ENCODE measurements around the gene SYNRG.
"Not testable (repeated sequence)": the region's sequence is repeated elsewhere in the genome, so short reads cannot be mapped to it uniquely, and the experiment has no call there.

SYNRG gene

DNA sequence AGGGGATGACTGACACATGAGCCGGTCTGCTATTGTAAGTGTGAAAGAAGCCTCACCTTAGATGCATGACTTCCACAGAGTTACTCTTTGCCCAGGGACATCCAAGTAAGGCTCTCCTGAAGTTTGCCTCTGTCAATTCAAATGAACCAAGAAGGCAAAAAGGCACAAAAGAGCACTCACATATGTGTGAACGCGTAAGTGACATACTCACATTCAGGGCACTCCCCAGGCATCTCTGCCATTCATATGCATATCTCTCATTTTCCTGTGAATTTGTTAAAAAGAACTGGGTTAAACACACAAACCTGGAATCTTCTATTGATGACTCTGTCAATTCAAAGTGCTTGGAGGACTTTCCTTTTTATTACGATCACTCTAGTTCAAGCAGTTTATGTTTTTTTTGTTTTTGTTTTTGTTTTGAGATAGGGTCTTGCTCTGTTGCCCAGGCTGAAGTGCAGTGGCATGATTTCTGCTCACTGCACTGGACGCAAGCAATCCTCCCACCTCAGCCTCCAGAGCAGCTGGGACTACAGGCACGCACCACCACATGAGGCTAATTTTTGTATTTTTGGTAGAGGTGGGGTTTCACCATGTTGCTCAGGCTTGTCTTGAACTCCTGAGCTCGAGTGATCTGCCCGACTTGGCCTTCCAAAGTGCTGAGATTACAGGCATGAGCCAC is 70.1 kb downstream of the SYNRG start:
- DNase-seq (ENCODE audit: low spot score) = no peak

DNA sequence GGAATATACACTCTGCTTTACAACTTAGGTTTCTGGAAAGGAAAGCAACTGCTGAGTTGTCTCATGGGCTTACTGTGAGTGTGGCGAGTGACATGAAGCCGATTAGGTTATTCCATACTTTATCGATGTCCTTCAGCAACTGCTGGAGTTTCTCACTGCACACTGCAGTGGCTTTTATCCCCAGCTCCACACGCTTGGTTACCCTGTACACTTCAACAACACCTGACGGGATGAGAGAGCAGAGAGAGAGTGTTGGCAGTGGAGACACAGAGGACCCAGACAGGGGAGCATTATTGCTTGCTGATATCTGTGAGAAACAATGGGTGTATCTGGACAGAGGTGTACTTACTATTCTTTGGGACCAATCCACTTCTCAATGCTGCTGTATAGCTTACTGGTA is 73.3 kb downstream of the SYNRG start:
- no peak for DNase-seq (ENCODE audit: low spot score)

DNA sequence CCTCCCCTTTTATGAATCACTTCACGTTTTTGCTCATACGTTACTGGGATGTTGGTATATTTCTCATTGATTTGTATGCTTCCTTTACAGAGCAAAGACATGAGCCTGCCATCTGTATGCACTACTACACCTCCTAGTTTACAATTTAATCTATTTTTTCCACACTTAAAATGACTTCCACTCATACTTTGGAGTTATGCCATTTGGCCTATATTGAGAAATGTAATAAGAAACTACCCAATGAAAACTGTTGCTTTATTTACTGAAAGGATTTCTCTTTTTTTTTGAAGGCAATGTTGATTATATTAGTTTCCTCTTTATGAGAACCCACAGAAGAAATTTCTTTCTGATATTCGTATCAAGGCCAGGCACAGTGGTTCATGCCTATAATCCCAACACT is 76.5 kb downstream of the SYNRG start:
- DNase-seq (ENCODE audit: low spot score) = no peak

DNA sequence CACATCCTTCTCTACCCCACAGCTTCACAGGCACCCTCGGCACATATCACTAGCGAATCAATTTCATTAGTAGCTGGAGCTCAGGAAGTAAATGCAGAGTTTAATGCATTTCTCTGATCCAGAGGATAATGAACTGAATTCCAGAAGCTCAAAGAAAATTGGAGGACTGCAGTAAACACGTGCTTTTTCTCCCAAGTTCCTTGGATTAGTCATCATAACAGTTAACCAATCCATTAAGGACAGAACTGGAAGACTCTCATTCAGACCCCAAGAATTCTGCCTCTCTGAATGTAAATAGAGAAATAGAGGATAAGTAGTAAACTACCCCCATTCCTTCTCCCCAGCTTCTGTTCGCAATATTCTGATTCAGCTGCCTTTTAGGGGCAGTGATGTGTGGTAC is 78.8 kb downstream of the SYNRG start:
- DNase-seq (ENCODE audit: low spot score) = no peak

DNA sequence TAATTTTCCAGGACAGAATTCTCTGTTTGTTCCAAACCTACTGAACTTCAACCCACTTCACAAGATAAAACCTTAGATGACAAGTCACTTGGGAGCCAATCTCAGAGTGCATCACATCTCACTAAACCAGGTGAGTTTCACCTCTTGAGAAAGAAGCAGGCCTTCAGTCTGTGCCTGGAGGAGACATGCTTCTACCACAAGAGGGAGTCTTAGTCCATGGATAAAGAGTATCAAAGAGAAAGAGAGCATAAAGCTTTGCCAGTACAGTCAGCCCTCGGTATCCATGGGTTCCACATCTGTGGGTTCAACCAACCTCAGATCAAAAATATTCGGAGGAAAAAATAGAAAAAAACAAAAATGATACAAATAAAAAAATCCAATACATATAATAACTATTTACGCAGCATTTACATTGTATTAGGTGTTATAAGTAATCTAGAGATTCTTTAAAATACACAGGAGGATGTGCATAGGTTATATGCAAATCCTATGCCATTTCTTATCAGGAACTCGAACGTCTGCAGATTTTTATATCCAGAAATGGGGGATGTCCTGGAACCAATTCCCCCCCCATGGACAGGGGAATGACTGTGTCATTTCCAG is 81.9 kb downstream of the SYNRG start:
- DNase-seq (ENCODE audit: low spot score) = no peak

DNA sequence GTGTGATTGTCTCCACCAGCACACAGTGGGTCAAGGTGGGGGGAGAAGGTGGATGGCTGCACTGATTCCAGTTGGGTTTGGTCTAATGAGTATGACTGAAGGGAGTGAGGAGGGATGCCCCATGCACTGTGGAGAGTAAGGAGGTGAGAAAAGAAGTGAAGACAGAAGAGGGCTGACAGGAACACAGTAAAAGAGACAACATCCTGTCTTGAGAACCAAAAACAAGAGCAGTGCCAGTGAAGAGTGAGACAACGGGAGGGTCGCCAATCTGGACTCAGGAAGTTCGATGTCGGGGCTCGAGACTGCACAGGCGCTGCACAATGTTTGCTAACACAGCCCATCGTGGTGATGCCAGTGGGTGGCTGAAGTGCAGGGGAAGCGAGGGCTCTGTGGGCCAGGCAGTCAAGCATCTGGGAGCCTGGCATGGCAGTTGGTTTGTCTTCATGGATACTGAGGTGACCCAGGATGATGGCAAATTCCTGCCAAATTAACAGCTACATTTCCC is 85.5 kb downstream of the SYNRG start:
- DNase-seq (ENCODE audit: low spot score) = no peak

DNA sequence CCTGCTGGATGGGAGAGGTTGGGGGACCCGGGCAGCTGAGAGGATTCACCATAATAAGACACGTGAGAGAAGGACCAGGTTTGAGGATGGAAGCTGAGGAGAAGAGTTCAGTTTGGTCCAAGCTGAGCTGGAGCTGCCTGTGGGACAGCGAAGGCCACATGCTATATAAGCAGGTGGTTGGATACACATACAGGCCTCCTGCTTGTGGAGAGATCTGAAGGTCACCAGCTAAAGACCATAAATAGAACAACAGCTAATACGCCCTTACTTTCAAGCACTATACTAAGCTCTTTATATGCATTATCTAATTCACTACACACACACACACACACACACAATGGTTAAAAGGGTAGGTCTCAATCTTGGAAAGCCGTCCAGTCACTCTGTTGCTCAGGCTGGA is 87.4 kb downstream of the SYNRG start:
- DNase-seq (ENCODE audit: low spot score) = no peak

DNA sequence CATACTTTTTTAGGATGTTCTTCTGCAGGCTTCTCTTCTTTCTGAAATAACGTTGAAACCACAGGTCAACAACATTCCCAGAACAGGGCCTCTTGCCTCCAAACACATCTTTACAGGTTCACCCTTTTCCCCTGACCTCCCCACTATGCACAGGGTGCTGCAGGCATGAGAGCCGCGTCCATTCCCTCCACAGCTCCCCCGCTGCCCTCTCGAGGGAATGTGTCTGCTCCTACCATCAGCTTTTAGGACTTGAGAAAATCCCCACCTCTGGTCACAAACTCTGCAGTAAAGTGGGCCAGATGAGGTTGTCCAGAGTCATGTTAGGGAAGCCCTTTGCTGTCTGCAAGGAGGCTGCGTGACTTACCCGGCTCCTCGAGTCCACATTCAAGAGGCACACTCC is 89.0 kb downstream of the SYNRG start:
- DNase-seq (ENCODE audit: low spot score) = no peak

DNA sequence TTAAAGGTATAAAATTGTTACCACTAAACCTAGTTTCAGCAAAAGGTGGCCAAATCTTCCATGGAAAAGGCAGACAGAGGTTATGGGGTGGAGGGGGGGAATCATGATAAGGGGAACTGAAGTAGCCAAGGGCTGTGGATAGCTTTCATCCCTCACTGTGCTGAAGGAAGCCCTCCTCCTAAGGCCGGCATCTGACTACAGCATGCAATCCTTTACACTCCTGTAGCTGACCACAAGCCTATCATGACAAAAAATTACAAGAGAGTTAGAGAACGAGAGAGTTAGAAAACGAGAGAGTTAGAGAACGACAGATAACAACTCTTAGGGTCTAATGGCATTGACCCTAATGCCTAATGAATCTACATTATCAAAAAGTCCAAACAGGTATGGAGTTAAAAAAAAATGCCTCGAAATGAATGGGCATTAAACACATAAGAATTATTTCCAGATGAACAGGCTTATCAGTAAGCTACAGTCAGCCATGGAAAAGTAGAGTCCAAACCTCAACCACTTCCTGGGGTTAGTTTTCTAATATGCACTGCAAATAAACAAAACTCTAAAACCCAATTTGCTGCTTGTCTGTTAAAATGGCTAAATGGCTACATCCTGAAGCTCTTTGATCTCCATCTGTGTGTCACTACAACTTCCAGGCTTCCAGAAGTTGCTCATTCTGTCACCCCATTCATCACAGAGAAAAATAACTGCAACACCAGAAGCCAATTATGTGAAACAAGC is 89.8 kb downstream of the SYNRG start:
- DNase-seq (ENCODE audit: low spot score) = no peak

DNA sequence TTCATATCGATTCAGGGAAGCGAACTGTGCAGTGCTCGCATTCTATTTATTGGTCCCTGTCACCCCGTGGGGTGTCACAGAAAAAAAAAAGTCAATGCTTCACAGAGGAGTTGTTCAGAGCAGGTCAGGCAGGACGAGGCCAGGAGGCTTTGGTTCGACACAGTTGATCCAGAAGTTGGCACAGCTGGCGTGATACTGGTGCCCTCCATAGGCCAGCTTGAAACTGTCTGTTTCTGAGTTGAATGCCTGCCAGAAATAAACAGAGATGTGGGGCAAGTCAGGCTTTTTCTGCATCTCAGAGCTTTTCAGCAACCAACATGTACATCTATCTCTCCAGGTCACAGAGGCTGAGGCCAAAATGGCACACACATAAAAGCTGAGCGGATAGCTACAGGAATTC is 90.4 kb downstream of the SYNRG start:
- no peak for DNase-seq (ENCODE audit: low spot score)

DNA sequence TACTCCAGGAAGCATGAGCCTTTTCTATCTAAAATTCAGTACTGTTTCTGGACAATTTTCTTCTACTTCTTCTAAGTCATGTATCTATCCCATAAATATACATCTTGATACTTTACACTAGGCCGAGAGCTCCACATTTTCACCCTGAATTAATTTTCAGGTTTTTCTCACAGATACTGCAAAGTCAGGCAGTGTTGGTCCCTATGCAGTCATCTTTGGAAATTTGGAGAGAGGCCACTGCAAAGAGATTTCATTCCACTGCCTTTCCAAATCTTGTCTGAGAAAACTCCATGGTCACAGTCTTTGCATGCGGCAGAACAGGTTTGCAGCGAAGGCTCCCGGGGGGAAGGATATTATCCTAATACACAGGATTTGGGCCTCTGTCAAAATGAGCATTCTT is 91.3 kb downstream of the SYNRG start:
- DNase-seq (ENCODE audit: low spot score) = no peak

DNA sequence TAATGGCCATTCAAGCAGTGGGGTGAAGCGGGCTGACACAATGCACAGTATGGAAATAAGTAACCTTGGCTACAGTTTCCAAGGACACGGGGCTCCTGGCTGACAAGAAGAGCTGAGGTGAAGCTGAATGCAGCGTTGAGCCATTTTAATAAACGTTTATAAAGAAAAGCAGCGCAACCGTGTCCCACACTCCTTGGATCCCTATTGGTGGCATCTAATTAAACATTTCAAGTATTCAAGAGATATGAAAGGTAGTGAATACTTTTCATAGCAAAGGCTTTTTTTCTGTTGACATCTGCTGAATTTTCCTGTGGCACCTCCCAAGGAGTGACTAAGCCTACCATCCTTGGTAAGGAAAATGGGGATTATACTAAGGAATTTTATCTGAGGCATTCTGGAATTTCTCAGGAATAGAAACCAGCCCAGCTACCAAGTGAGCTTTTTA is 93.1 kb downstream of the SYNRG start:
- no peak for DNase-seq (ENCODE audit: low spot score)

DNA sequence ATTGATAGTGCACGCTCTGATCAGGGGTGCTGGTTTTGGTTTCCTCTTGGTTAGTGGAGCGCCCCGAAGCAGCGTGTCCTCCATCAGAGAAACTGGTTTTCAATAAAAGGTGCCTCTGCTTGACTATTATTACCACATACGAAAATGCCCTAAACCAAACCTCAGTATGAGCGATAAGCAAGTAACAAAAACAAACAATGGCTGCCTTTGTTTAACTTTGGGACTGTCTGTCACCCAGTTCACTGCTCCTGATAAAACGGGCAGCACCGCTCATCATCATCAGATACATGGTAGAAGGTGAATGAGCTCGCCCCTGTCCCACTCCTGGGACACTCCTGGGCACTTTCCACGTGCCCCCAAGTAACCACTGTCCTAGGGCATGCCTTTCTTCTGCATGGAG is 95.5 kb downstream of the SYNRG start:
- no peak for DNase-seq (ENCODE audit: low spot score)

DNA sequence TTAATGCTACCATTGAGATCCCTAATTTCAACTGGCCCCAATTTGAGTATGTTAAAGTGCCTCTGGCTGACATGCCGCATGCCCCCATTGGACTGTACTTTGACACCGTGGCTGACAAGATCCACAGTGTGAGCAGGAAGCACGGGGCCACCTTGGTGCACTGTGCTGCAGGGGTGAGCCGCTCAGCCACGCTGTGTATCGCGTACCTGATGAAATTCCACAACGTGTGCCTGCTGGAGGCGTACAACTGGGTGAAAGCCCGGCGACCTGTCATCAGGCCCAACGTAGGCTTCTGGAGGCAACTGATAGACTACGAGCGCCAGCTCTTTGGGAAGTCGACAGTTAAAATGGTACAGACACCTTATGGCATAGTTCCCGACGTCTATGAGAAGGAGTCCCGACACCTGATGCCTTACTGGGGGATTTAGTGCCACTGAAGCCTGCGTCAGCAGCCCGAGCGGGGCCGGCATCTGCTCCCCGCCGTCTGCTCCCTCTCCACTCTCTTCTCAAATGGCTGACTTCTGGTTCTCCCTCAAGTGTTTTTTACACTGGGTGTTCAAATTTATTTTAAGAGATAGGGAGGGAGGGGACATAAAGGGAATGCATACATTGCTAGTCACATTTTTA is 96.7 kb downstream of the SYNRG start:
- DNase-seq (ENCODE audit: low spot score) = no peak

DNA sequence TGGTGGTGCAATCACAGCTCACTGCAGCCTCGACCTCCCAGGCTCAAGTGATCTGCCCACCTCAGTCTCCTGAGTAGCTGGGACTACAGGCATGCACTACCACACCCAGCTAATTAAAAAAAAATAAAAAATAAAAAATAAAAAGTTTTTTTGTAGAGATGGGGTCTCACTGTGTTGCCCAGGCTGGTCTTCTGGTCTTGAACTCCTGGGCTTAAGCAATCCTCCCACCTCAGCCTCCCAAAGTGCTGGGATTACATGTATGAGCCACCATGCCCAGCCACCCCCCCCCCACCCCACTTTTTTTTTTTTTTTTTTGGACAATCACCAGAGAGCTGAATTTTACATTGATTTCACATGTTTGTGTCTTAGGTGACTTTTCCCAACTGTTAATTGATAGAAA is 97.6 kb downstream of the SYNRG start:
- DNase-seq (ENCODE audit: low spot score) = not testable (repeated sequence)

DNA sequence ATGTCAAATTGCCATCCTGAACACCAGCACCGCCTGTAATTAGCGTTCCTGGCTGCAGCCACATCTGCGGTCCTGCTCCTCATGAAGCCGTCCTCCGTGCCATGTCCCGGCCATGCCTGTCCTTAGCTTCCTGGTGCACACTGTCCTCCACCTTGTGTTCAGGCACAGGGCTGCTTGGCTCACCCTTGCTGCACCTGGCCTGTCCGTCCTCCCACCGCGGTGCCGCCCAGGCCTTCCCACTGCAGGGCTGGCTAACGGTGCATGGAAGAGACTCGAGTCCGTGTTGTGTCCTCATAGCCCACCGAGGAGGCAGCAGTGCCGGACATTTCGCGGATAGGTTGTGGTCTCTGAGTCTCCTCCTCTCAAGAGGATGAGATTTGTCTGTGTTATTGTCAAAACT is 99.2 kb downstream of the SYNRG start:
- no peak for DNase-seq (ENCODE audit: low spot score)

DNA sequence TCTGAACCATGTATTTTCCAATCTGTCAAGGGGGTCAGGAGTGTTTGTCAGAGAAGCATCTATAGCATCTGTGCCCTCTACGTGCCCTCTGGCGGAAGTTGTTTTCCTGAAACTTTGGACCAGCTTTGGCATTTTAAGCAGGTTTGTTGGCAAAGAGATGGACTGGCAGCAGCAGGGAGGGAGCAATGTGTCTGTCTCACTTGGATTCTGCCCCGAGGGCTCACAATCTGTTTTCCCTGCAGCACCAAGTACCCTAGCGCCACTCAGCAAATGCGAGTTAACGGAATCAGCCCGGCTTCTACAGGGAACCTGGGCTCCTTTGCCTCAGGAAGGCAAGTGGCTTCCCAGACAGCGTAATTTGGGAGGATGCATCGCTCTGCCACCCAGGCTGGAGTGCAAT is 102.1 kb downstream of the SYNRG start:
- DNase-seq (ENCODE audit: low spot score) = no peak

DNA sequence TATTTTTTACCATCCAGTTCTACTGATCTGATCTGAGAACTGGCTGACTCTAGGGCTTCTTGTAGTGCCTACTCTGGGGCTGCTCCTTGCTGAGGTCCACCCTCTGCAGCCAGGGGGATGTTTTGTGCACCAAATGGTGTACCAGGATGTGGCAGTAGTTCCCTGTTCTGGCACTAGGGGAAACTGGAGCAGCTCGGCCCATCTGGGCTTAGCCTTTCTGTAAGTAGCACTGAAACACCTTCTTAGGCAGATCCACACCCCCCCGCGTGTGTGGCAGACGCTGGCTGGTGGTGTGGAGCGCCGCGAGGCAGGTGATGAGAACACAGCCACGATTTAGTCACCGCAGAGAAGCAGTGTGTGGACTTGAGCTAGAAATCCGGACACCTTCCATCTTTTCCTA is 102.5 kb downstream of the SYNRG start:
- DNase-seq (ENCODE audit: low spot score) = peak; percentile 80

DNA sequence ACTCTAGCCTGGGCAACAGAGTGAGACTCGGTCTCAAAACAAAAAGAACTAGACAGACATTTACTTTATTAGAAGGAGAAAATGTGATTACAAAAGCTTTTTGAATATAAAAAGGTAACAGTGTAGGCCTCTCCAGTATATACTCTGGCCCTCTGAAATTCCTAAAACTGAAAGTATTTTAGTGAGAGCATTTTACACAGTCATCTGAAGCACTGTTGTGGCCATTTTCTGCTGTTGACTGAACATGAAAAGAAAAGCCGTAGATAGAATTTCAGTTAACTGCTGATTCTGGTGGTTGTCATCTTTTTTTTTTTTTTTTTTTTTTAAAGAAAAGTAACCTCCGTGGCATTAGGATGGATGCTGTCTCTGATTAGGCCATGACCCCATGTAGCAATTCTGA is 103.9 kb downstream of the SYNRG start:
- DNase-seq (ENCODE audit: low spot score) = no peak

DNA sequence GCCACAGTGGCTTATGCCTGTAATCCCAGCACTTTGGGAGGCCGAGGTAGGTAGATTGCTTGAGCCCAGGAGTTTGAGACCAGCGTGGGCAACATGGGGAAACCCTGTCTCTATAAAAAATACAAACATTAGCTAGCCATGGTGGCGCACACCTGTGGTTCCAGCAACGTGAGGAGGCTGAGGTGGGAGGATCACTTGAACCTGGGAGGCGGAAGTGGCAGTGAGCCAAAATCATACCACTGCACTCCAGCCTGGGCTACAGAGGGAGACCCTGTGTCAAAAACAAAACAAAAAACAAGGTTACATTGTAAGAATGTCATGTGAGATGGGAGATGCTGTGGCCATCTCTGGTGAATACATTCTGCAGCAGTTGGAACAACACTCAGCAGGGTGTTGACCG is 106.1 kb downstream of the SYNRG start:
- DNase-seq (ENCODE audit: low spot score) = no peak

DNA sequence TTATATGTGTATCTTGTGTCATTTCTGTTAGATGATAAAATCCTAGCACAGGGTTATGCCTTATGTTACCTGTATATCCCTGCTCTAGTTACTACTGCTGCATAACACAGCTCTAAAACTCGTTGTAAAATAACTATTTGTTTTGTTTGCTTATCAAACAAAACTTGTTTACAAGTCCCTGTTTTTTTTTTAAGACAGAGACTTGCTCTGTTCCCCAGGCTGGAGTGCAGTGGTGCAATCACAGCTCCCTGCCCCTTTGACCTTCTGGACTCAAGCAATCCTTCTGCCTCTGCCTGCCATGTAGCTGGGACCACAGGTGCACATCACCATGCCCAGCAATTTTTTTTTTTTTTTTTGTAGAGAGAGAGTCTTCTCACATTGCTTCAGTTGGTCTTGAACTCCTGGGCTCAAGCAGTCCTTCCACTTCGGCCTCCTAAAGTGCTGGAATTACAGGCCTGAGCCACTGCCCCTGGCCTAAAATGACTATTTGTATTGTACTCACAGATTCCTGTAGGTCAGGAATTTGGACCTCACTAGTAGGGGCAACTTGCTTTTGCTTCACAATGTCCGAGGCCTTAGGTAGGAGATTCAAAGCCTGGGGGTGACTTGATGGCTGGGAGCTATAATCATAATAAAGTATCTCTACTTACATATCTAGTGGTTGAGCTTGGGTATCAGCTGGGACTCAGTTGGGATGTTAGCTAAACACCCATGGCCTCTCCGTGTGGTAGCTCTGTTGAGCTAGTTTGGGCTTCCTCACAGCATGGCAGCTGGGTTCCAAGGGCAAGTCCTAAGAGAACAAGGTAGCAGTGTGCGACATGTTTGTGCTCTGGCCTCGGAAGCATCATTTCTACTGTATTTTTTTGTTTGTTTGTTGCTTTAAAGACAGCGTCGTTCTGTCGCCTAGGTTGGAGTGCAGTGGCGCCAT is 106.9 kb downstream of the SYNRG start:
- DNase-seq (ENCODE audit: low spot score) = no peak

DNA sequence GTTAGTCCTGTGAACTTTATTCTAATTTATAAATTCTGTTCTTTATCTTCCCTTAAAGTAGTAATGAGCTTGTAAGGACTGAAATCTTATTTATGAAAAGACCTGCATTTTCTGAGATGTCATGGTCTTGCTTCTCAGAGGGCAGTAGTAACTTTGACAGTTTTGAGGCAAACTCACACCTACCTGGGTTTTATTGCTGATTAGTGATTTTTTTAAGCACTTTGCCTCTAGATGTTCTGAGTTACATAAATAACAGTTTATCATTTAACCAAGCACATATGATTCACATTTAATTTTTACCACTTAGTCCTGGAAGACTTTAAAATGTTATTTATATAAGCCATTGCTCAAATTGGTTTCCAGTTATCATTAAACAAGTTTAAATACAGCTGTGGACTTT is 108.8 kb downstream of the SYNRG start:
- no peak for DNase-seq (ENCODE audit: low spot score)
